HG02798 (cell line): ENCODE results near the gene C1R.
"Not testable (repeated sequence)": the region's sequence is repeated elsewhere in the genome, so short reads cannot be mapped to it uniquely, and the experiment has no call there.

Experiments used
- ATAC-seq: cut with Tn5 transposase; IDR thresholded peaks from one replicate; pipeline ENCODE4 v1.9.1; 2021; ENCODE audit warnings: mild to moderate bottlenecking; ENCODE audit not compliant: unreplicated experiment, poor library complexity

C1R gene

DNA sequence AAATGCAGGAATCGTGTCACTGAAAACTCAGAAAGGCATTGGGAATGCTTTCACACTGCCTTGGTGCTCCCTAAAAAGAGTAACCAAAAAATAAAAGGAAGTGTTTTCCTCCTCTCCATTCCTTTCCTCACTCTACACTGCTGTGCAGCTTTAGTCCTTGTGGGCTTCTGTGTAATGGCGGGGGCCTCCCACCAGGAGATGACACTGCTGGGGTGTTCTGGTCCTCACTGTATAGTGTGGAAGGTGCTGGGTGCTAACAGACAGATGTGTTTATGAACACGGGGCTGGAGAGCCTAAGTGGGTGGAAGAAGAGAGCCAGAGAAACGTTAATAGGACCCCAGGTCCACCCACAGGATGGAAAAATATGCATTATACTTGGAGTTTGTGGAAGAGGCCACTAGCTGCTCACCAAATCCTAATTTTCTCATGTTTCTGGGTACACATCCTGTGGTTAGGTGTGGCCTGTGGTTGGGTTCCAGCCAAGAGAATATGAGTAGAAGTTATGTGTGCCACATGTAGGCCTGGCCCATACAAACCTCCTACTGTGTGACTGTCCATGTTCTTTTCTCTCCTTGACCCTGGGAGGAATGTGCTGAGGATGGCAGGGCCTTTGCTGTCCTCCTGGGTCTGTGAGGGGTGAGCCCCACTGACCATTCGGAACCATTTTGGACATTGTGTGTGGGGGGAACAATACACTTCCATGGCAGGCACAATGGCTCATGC is 45.7 kb downstream of the C1R start:
- no peak for ATAC-seq

DNA sequence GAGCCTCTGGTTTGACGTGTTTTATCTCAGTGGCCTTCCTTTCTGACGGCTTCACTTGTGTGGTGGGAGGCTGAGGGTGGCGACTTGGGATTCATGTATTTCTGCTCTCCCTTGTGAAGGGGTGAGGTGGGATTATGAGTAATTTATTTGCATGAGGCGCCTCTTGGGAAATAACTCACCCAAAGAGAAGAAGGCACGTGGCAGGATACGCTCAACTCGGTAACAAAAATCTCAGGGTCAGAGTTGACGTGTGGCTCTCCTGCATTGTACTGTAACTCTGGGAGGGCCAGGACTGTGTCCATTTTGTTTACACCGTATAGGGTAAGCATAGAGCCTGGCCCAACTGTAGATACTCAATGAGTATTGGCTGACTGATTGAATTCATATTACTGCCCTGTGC is 46.3 kb downstream of the C1R start:
- ATAC-seq: no peak

DNA sequence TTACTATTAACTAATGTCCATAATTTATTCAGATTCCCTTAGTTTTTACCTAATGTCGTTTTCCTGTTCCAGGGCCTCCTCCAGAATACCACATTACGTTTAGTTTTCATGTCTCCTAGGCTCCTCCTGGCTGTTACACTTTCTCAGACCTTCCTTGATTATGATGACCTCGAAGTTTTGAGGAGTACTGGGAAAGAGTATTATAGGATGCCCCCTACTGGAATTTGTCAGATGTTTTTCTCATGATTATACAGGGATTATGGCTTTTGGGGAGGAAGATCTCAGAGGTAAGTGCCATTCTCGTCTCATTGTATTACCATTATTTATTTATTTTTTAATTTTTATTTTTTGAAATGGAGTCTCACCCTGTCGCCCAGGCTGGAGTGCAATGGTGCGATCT is 49.4 kb downstream of the C1R start:
- no peak for ATAC-seq

DNA sequence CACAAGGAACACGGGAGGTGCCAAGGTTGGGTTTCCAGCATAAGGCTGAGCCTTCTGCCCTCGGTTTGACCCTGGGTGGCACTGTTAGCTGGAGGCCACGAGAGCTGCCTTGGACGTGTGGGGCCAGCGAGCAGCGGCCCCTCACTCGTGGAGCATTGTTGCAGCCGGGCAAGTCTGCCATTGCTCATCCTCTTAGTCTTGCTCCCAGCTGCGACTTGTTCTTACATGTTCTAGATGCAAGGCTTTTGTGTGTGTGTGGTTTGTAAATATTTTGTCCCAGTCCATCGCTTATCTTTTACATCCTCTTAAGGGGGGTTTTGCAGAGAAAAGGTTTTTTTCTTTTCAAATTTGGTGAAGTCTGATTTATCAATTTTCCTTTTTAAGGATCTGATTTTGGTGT is 52.8 kb downstream of the C1R start:
- no peak for ATAC-seq

DNA sequence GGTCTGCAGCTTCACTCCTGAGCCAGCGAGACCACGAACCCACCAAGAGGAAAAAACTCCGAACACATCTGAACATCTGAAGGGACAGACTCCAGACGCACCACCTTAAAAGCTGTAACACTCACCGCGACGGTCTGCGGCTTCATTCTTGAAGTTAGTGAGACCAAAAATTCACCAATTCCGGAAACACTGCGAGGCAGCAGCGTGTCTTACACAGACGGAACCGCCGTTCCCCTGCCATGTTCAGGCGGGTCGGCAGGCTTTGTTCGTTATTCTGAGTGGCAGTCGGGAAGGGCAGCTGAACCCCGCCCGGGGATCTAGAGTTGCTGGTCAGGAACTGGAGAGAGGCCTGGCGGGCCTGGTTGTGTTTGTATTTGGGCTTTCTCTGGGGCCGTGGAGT is 53.7 kb downstream of the C1R start:
- ATAC-seq: no peak

DNA sequence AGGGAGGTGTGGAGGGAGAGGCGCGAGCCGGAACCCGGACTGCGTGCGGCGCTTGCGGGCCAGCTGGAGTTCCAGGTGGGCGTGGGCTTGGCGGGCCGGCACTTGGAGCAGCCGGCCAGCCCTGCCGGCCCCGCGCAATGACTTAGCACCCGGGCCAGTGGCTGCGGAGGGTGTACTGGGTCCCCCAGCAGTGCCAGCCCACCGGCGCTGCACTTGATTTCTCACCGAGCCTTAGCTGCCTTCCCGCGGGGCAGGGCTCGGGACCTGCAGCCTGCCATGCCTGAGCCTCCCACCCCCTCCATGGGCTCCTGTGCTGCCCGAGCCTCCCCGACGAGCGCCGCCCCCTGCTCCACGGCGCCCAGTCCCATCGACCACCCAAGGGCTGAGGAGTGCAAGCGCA is 54.8 kb downstream of the C1R start:
- ATAC-seq: not testable (repeated sequence)

DNA sequence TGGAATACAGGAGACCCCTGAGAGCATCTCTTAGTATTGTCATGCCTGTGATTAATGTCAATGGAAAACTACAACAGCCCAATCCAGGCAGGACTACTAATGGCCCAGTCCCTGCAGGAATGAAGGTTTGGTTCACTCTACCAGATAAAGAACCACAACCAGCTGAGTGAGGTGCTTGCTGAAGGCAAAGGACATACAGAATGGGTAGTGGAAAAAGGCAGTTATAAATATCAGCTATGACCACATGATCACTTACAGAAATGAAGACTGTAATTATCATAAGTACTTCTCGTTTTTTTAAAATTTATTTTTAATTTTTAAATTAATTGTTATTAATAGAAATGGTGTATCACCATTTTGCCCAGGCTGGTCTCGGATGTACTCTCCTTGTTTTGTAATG is 56.8 kb downstream of the C1R start:
- no peak for ATAC-seq

DNA sequence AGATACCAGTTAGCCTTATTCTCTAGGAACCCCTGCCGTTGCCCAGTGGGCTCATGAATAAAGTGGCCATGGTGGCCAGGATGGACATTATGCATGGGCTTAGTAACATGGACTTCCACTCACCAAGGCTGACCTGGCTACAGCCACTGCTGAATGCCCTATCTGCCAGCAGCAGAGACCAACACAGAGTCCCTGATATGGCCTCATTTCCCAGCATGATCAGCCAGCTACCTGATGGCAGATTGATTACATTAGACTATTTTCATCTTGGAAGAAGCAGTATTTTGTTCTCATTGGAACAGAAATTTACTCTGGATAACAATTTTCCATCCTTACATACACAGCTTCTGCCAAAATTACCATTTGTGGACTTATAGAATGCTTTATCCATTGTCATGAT is 57.8 kb downstream of the C1R start:
- no peak for ATAC-seq

DNA sequence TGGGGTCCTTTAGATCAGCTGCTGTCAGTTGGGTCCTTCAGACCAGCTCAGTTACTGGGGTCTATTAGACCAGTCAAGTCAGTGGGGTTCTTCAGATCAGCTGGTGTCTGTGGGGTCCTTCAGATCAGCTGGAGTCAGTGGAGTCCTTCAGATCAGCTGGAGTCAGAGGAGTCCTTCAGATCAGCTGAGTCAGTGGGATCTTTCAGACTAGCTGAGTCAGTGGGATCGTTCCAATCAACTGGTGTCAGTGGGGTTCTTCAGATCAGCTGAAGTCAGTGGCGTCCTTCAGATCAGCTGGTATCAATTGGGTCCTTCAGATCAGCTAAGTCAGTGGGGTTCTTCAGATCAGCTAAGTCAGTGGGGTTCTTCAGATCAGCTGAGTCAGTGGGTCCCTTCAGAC is 59.3 kb downstream of the C1R start:
- ATAC-seq: no peak

DNA sequence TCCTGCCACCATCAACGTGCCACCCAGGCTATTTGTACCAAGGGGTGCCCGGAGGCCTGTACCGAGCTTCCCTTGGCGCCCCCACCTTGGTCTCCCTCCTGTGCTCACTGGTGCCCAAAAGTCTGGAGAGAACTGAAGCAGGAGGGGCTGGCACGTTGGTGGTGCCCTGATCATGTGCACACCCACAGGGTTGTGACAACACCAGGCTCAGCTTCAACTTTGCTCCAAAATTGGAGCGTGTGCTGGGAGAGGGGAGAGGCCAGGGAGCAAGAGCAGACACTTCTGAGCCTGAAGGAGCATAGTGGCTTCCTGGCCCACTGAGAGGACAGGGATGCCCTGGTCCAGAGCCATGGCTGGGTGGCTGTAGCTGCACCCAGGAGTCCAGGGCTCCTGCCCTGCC is 60.9 kb downstream of the C1R start:
- ATAC-seq: no peak
